SHP77 (cell line): ENCODE results near the gene FGD5.
A peak's percentile ranks its signal among the peaks of the same experiment; 100 is the strongest.

Source experiments
- DNase-seq, 2 experiments: peaks; one replicate each; lab custom pipeline; 2025; lab: John Stamatoyannopoulos, UW

FGD5 gene

GRCh38 chr3:14787630-14788029 lies 31.1 kb upstream of the FGD5 start:
- DNase-seq, result no peak

GRCh38 chr3:14788644-14789043 lies 30.1 kb upstream of the FGD5 start:
- no peak for DNase-seq

- no peak for DNase-seq
These were observed 29.5 kb upstream of the FGD5 start for GRCh38 chr3:14789221-14789620.

- no peak for DNase-seq
These were observed 29.0 kb upstream of the FGD5 start for GRCh38 chr3:14789640-14790285.

- DNase-seq, result peak; percentile 4 to 50
These were observed 27.3 kb upstream of the FGD5 start for GRCh38 chr3:14791343-14791945.

- DNase-seq, result no peak
These were observed 26.1 kb upstream of the FGD5 start for GRCh38 chr3:14792691-14793121.

GRCh38 chr3:14793126-14793857 lies 25.5 kb upstream of the FGD5 start:
- DNase-seq, result no peak

DNA sequence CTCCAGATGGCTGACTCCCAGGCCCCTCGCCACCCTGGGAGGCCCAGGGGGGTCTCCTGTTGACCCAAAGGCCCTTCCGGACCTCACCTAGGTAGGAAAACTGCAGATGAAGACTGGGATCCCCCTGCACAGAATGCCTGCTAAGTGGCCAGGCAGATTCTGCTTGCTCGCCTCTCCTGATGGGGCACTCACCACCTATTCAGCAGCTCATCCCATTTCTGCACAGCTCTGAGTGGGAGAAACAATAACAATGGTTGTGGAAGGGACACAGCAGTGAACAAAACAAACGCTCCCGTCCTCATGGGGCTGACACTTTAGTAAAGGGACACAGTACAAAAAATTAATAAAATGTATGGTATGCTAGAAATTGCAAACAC lies 24.9 kb upstream of the FGD5 start:
- no peak for DNase-seq

- no peak for DNase-seq
These were observed 24.3 kb upstream of the FGD5 start for GRCh38 chr3:14794435-14794834.

DNA sequence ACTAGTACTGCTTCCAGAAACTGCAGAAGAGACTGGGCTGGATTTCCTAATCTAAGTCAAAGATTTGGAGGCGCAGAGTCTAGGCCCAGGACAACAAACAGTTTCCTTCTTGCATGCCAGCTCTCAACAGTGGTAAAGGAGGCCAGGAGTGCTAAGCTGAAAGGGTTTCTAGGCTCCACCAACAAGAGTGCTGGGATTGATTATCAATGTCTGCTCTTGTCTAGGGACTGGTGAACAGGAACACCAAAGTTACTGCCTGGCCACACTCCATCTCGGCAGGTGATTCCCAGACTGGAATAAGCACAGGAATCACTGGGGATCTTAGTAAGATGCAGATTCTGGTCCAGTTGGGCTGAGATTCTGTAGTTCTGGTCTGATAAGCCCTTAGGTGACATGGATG lies 22.8 kb upstream of the FGD5 start:
- DNase-seq, result no peak

DNA sequence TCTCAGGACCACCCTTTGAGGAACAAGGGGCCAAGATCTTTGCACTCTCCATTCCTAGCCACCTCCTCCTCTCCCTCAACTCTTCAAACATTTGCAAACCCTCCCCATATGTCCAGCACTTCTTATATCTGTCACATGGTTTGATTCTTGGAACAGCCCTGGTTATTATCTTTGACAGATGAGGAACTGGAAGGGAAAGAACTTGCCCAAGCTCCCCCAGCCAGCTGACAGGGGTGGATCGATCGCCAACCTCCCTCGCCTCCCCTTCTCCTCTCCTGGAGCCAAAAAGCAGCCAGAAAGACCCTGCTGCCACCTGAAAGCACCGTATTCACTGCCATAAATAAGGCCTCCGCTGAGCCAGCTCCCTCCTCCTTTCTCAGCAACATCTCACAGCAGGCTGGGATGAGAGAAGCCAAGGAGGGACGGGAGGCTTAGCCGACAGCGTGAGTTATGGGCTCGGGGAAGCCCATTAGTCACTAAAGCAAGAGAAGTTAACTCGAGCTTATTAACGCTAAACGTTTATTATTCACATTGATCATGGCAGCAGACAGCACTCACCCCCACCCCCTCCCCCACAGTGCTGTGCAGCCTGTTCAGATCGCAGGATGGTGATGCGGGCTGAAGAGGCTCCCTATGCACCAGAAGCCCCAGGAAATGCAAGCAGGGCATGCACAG lies 22.2 kb upstream of the FGD5 start:
- no peak for DNase-seq

DNA sequence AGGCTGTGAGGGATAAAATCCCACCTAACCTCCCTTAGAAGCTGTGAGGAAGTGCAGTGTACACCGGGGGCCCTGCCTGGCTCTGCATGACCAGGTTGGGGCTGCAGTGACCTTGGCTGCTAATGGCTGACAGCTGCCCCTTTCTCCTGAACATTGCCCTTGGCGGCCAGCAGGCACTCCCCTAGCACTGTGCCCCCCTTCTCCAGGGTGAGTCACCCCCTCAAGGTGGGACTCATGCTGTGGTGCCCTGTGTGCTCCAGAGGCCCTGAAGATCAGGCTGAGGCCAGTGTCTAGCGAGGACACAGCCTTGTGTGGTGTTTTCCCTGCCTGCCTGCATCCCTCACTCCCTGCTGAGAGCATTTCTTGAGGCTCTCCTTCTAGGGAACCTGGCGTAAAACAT lies 21.0 kb upstream of the FGD5 start:
- DNase-seq, result no peak

GRCh38 chr3:14798231-14798630 lies 20.5 kb upstream of the FGD5 start:
- no peak for DNase-seq

- no peak for DNase-seq
These were observed 19.6 kb upstream of the FGD5 start for GRCh38 chr3:14799146-14799545.

GRCh38 chr3:14801031-14801430 lies 17.7 kb upstream of the FGD5 start:
- no peak for DNase-seq

DNA sequence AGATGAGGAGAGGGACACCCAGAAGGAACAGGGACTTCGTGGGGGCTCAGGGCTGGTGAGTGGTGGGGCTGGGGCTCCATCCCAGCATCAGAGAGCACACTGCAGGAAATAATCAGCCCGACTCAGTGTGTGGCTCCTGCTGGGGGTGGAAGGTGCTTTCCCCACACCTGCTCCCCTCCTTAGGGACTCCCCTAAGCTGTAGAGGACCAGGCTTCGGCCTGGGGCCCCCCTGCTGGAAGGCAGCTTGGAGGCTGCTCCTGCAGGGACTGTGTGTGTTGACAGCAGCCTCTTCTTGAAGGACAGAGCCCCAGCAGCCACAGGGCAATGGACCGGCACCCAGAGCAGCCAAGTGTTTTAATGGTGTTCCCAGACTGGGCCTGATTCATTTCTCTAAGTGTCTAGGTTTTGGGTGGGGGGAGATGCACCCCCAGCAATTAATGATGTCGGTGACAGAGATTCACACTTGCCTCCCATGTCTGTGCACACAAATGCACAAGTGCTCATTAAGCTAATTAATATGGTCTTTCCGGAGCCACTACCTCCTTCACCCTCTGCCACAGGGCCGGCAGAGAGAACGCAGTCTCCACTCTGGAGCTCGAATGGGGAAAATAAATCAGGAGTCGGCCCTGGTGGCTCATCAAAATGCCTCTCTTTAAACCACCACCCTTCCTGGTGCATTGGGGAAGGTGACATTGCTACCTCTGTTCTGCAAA lies 16.9 kb upstream of the FGD5 start:
- no peak for DNase-seq

- no peak for DNase-seq
These were observed 16.4 kb upstream of the FGD5 start for GRCh38 chr3:14802381-14802731.

GRCh38 chr3:14803101-14803980 lies 15.4 kb upstream of the FGD5 start:
- no peak for DNase-seq

DNA sequence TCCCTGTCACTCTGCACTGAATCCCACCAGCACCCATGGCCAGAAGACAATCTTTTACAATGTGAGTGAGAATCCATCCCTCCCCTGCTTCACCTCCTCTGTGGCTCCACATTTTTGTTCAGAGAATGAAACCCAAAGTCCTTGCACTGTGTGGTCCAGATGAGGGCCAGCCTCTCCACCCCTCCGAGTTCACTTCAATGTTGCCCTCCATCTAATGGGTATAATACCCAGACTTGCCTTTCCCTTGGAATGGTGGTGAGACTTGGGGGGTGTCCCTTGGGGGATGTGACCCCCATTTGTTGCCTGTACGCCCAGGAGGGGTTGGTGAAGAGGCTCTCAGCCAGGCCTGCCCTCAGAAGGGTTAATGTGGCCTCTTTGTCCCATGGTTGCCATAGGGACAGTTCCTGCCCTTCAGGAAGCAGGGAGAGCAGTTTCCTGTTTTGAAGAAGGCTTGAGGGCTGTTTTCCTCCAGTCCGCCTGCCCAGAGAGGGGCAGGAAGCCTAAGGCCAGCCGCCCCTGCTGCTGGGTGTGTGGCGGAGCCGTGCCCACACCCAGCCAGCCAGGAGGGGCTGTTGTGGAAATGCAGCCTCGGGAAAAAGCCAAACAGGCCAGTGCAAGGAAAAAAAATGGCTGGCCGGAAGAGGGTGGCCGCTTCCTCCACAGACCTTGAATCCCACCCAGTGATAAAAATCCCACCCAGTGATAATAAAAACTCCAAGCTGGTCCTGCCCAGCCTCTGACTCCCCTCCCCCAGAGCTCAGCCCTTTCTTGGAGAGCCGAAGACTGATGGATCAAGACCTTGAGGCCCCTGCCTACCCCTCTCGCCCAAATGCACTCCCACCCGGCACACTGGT lies 14.6 kb upstream of the FGD5 start:
- no peak for DNase-seq
